HG03196 (cell line): ENCODE results near the gene OR5L2.
"Not testable (repeated sequence)": the region's sequence is repeated elsewhere in the genome, so short reads cannot be mapped to it uniquely, and the experiment has no call there.

ENCODE experiments used
- ATAC-seq: cut with Tn5 transposase; IDR thresholded peaks from one replicate; pipeline ENCODE4 v1.9.1; 2021; ENCODE audit not compliant: unreplicated experiment

OR5L2 gene

GRCh38 chr11:55826919-55827318, at the start of gene OR5L2:
TSS of gene OR5L2 (plus strand) at chr11:55827219. CDS start at chr11:55827219, 0 bp downstream.
- no peak for ATAC-seq

GRCh38 chr11:55791606-55792005, 35.4 kb upstream of the OR5L2 start:
- no peak for ATAC-seq

- ATAC-seq = no peak
Measured at GRCh38 chr11:55793321-55793720, 33.7 kb upstream of the OR5L2 start.

- no peak for ATAC-seq
Measured at GRCh38 chr11:55795256-55795655, 31.8 kb upstream of the OR5L2 start, which contains the start of gene OR5D14. TSS of gene OR5D14 (plus strand) at chr11:55795556. CDS start at chr11:55795556, 0 bp downstream.

- no peak for ATAC-seq
Measured at GRCh38 chr11:55806248-55806647, 20.8 kb upstream of the OR5L2 start.

GRCh38 chr11:55811067-55811466, 16.0 kb upstream of the OR5L2 start, which contains the start of gene OR5L1:
TSS of gene OR5L1 (plus strand) at chr11:55811367. CDS start at chr11:55811467, 100 bp downstream.
- no peak for ATAC-seq

GRCh38 chr11:55819330-55819729, 7.7 kb upstream of the OR5L2 start, which contains the start of gene OR5D18:
TSS of gene OR5D18 (plus strand) at chr11:55819630. CDS start at chr11:55819630, 0 bp downstream.
- no peak for ATAC-seq

GRCh38 chr11:55838452-55838851, 11.4 kb downstream of the OR5L2 start, which contains the start of gene OR5D16:
TSS of gene OR5D16 (plus strand) at chr11:55838752. CDS start at chr11:55838752, 0 bp downstream.
- no peak for ATAC-seq

GRCh38 chr11:55847453-55847852, 20.4 kb downstream of the OR5L2 start:
- no peak for ATAC-seq

- ATAC-seq = no peak
Measured at GRCh38 chr11:55849037-55849436, 22.0 kb downstream of the OR5L2 start.

GRCh38 chr11:55852141-55852540, 25.1 kb downstream of the OR5L2 start:
- no peak for ATAC-seq

- no peak for ATAC-seq
Measured at GRCh38 chr11:55854704-55855103, 27.7 kb downstream of the OR5L2 start.

GRCh38 chr11:55867354-55867753, 40.3 kb downstream of the OR5L2 start:
- ATAC-seq = not testable (repeated sequence)

- ATAC-seq = not testable (repeated sequence)
Measured at GRCh38 chr11:55872731-55873130, 45.7 kb downstream of the OR5L2 start.

- ATAC-seq = not testable (repeated sequence)
Measured at GRCh38 chr11:55873146-55873545, 46.1 kb downstream of the OR5L2 start.
